CD14-positive monocyte (primary cell): ENCODE measurements around the gene PRMT9. TPM values are rescaled to one million over a fixed set of nuclear protein-coding genes. Genes with fewer than 3 reads are reported as not detected.

ENCODE experiments used
- DNase-seq, 3 donors: peaks; one replicate each; pipeline ENCODE4 v3.0.0-alpha.2; 2011 to 2022
- H2AFZ ChIP-seq: 2 replicates; pipeline ENCODE4 v1.6.0; 2012; ENCODE audit warnings: mild to moderate bottlenecking, low read depth, low read length, inconsistent platforms; ENCODE audit not compliant: insufficient read depth, poor library complexity, severe bottlenecking
- H3K27ac ChIP-seq, 2 donors: 1 replicate in 1 of 2; 2 replicates in 1 of 2; pipeline ENCODE4 v1.5.1; 2012 to 2013; ENCODE audit warnings: low read length in 2 of 2, control low read depth in 1 of 2, inconsistent platforms in 1 of 2, low read depth in 1 of 2, mild to moderate bottlenecking in 1 of 2
- H3K27me3 ChIP-seq, 2 donors: one replicate each; pipeline versions ENCODE4 v1.6.0 to v1.6.1; 2011 to 2013; ENCODE audit warnings: low read length in 2 of 2; ENCODE audit not compliant: control insufficient read depth in 2 of 2, insufficient read depth in 2 of 2
- H3K36me3 ChIP-seq, 2 donors: replicated peaks in 1 of 2; 1 replicate in 1 of 2; 2 replicates in 1 of 2; pipeline versions ENCODE4 v1.5.1 to v1.6.1; 2012 to 2013; ENCODE audit warnings: low read length in 2 of 2, control low read depth in 1 of 2, inconsistent platforms in 1 of 2, mild to moderate bottlenecking in 1 of 2; ENCODE audit not compliant: insufficient read depth in 2 of 2, control insufficient read depth in 1 of 2
- H3K4me1 ChIP-seq, 2 donors: 1 replicate in 1 of 2; 2 replicates in 1 of 2; pipeline versions ENCODE4 v1.5.1 to v1.6.1; 2012 to 2013; ENCODE audit warnings: low read length in 2 of 2, control low read depth in 1 of 2, inconsistent platforms in 1 of 2, mild to moderate bottlenecking in 1 of 2, moderate library complexity in 1 of 2; ENCODE audit not compliant: insufficient read depth in 2 of 2, control insufficient read depth in 1 of 2
- H3K4me2 ChIP-seq: replicated peaks from 2 replicates; pipeline ENCODE3; 2012; ENCODE audit warnings: low read length, moderate library complexity, mild to moderate bottlenecking; ENCODE audit not compliant: poor library complexity, severe bottlenecking; ENCODE audit errors: extremely low read depth
- H3K4me3 ChIP-seq, 3 experiments: fragments of 200-600 bp in 1 of 3; sonication (generic) in 1 of 3; replicated peaks in 1 of 3; 1 replicate in 2 of 3; 2 replicates in 1 of 3; pipeline ENCODE4 v1.5.1; 2011 to 2013; ENCODE audit warnings: low read length in 3 of 3, mild to moderate bottlenecking in 3 of 3, control low read depth in 2 of 3, low read depth in 2 of 3, inconsistent platforms in 1 of 3, moderate library complexity in 1 of 3
- H3K79me2 ChIP-seq: 2 replicates; pipeline ENCODE4 v1.6.0; 2012; ENCODE audit warnings: mild to moderate bottlenecking, control low read depth, inconsistent platforms, low read length, moderate library complexity; ENCODE audit not compliant: insufficient read depth
- H3K9ac ChIP-seq: 2 replicates; pipeline ENCODE4 v1.6.0; 2017; ENCODE audit warnings: low read length, mild to moderate bottlenecking; ENCODE audit not compliant: insufficient read depth, poor library complexity, severe bottlenecking
- H3K9me3 ChIP-seq, 2 donors: replicated peaks in 1 of 2; 1 replicate in 1 of 2; 2 replicates in 1 of 2; pipeline versions ENCODE4 v1.5.1 to v1.6.1; 2012 to 2013; ENCODE audit warnings: low read length in 2 of 2, control low read depth in 1 of 2; ENCODE audit not compliant: control insufficient read depth in 1 of 2, insufficient read depth in 1 of 2
- H4K20me1 ChIP-seq: 2 replicates; pipeline ENCODE4 v1.6.0; 2012; ENCODE audit warnings: mild to moderate bottlenecking, low read length, control low read depth, moderate library complexity; ENCODE audit not compliant: insufficient read depth
- H3K27ac Mint-ChIP-seq, 7 donors: one replicate each; pipeline ENCODE4 v1.8.0; 2020; ENCODE audit warnings: mild to moderate bottlenecking in 7 of 7, mixed read lengths in 7 of 7, moderate library complexity in 6 of 7, inconsistent platforms in 2 of 7
- H3K27me3 Mint-ChIP-seq, 3 donors: one replicate each; pipeline ENCODE4 v1.8.0; 2021 to 2022; ENCODE audit warnings: low read depth in 3 of 3, mild to moderate bottlenecking in 3 of 3, mixed read lengths in 3 of 3, moderate library complexity in 3 of 3, inconsistent platforms in 1 of 3
- H3K36me3 Mint-ChIP-seq, 2 donors: one replicate each; pipeline ENCODE4 v1.8.0; 2020; ENCODE audit warnings: mixed read lengths in 2 of 2, inconsistent platforms in 1 of 2, mild to moderate bottlenecking in 1 of 2
- H3K4me1 Mint-ChIP-seq: one replicate; pipeline ENCODE4 v1.8.0; 2020; ENCODE audit warnings: mild to moderate bottlenecking, mixed read lengths
- H3K4me3 Mint-ChIP-seq, 2 donors: one replicate each; pipeline ENCODE4 v1.8.0; 2020; ENCODE audit warnings: mild to moderate bottlenecking in 2 of 2, mixed read lengths in 2 of 2, moderate library complexity in 1 of 2
- H3K9me3 Mint-ChIP-seq, 7 donors: one replicate each; pipeline ENCODE4 v1.8.0; 2020 to 2022; ENCODE audit warnings: mixed read lengths in 7 of 7, mild to moderate bottlenecking in 6 of 7, moderate library complexity in 6 of 7, inconsistent platforms in 2 of 7
- CTCF ChIP-seq: fragments of 200-600 bp; IDR thresholded peaks from one replicate; pipeline ENCODE4 v1.8.0; 2022; ENCODE audit warnings: antibody characterized with exemption, mild to moderate bottlenecking
- WGBS: methylation state at CpG from one replicate; pipeline ENCODE4 v1.1.5; 2013; ENCODE audit warnings: missing lambda C conversion rate; ENCODE audit not compliant: insufficient coverage; 5-methylcytosine and 5-hydroxymethylcytosine counted together
- intact Hi-C, 2 donors: fragments of 100-400 bp; cut with micrococcal nuclease; formaldehyde crosslinking; loops; one replicate each; pipeline versions ENCODE4 v1.15.0 to v1.15.1; 2023
- polyA plus RNA-seq, 3 donors: library from polyadenylated mRNA; depleted of rRNA in 1 of 3; unstranded in 2 of 3; stranded (reverse) in 1 of 3; fragments of 300-500 nt in 2 of 3; fragments of >200 nt in 1 of 3; fragmentation: Illumina TruSeq in 2 of 3; gene quantifications; 1 replicate in 2 of 3; 2 replicates in 1 of 3; pipeline ENCODE4 v1.2.3, GENCODE V29; 2012 to 2021

Gene PRMT9
- polyA plus RNA-seq, 3 donors, result 1.6 to 4.6 (median 2.0) TPM

- no peak for TF ChIP-seq CTCF
- no peak overlapping the region for H3K4me3 ChIP-seq
- Mint-ChIP-seq H3K4me3 (no peak overlapping the region), H3K27me3 (peaks cover 0 to 1% (median 0%) of the 10 kb centered on the region in 3 donors), H3K36me3 (peaks cover 48 to 62% of the 10 kb centered on the region in 2 donors), H3K9me3 (peaks cover 0 to 9% (median 0%) of the 10 kb centered on the region in 7 donors), H3K4me1 (no peaks in the 10 kb centered on the region), H3K27ac (no peak overlapping the region)
- no peak for DNase-seq
- H3K27me3 ChIP-seq, result no peaks in the 10 kb centered on the region
- peaks cover 15 to 60% of the 10 kb centered on the region in 2 donors for H3K36me3 ChIP-seq
- no peak overlapping the region for H3K27ac ChIP-seq
- H3K9ac ChIP-seq, result no peak overlapping the region
- peaks cover 4% of the 10 kb centered on the region for H3K79me2 ChIP-seq
- H3K4me1 ChIP-seq, result no peaks in the 10 kb centered on the region
- H3K9me3 ChIP-seq, result peaks cover 0 to 3% of the 10 kb centered on the region in 2 donors
- H2AFZ ChIP-seq, result no peak overlapping the region
- intact Hi-C loops, result no loop called here
- no peaks in the 10 kb centered on the region for H4K20me1 ChIP-seq
- no peak overlapping the region for H3K4me2 ChIP-seq
Observed at GRCh38 chr4:147645099-147645498, 38.9 kb downstream of the PRMT9 start.

- H3K4me1 ChIP-seq, result no peaks in the 10 kb centered on the region
- no peak overlapping the region for H3K27ac ChIP-seq
- H3K9me3 ChIP-seq, result peaks cover 0 to 3% of the 10 kb centered on the region in 2 donors
- Mint-ChIP-seq H3K4me3 (no peak overlapping the region), H3K4me1 (no peaks in the 10 kb centered on the region), H3K27me3 (peaks cover 0 to 1% (median 0%) of the 10 kb centered on the region in 3 donors), H3K36me3 (peaks cover 43 to 59% of the 10 kb centered on the region in 2 donors), H3K9me3 (peaks cover 0 to 9% (median 0%) of the 10 kb centered on the region in 7 donors), H3K27ac (no peak overlapping the region)
- H3K36me3 ChIP-seq, result peaks cover 15 to 61% of the 10 kb centered on the region in 2 donors
- H3K27me3 ChIP-seq, result no peaks in the 10 kb centered on the region
- TF ChIP-seq CTCF, result no peak
- no peak overlapping the region for H3K4me3 ChIP-seq
- H4K20me1 ChIP-seq, result no peaks in the 10 kb centered on the region
- DNase-seq, result no peak
- no peak overlapping the region for H3K9ac ChIP-seq
- H3K4me2 ChIP-seq, result no peak overlapping the region
- H3K79me2 ChIP-seq, result peaks cover 4% of the 10 kb centered on the region
- WGBS, result no CpG with 5 or more reads among the region's 3 CpGs
- intact Hi-C loops, result no loop called here
- H2AFZ ChIP-seq, result no peak overlapping the region
Observed at GRCh38 chr4:147644471-147644870, 39.5 kb downstream of the PRMT9 start.
